Measurements from ENCODE around the gene C11orf52. TPM values are rescaled to one million over a fixed set of nuclear protein-coding genes. Genes with fewer than 3 reads are reported as not detected.

The C11orf52 gene
- total RNA-seq, 2 donors from 2014 or later: 0.99 to 4.7 TPM

- H3K4me3 ChIP-seq: no peak overlapping the region
- DNase-seq (ENCODE audit: low spot score) (no peak), ATAC-seq (ENCODE audit: insufficient number of reproducible peaks, low FRiP score, low read depth) (no peak)
- H3K36me3 ChIP-seq: no peaks in the 10 kb centered on the region
- H3K9me3 ChIP-seq: no peaks in the 10 kb centered on the region
- H3K27me3 ChIP-seq (replicated peaks; ENCODE audit: insufficient read depth): no peaks in the 10 kb centered on the region
- H3K27ac ChIP-seq: no peak overlapping the region
- H3K4me1 ChIP-seq (ENCODE audit: control insufficient read depth in 1 of 2, low read depth in 2 of 2): no peaks in the 10 kb centered on the region
- no peak for TF ChIP-seq CTCF (IDR thresholded peaks at IDR 0.05)
Observed at GRCh38 chr11:111886032-111886431, 32.7 kb upstream of the C11orf52 start.

- Histone ChIP-seq H3K4me1 (ENCODE audit: control insufficient read depth in 1 of 2, low read depth in 2 of 2) (no peaks in the 10 kb centered on the region), H3K4me3 (no peak overlapping the region), H3K9me3 (no peaks in the 10 kb centered on the region), H3K27me3 (replicated peaks; ENCODE audit: insufficient read depth) (no peaks in the 10 kb centered on the region), H3K27ac (no peak overlapping the region), H3K36me3 (no peaks in the 10 kb centered on the region)
- TF ChIP-seq CTCF (IDR thresholded peaks at IDR 0.05): no peak
- no peak for DNase-seq (ENCODE audit: low spot score)
- ATAC-seq (ENCODE audit: insufficient number of reproducible peaks, low FRiP score, low read depth): no peak
Observed at GRCh38 chr11:111886844-111887243, 31.9 kb upstream of the C11orf52 start.

GRCh38 chr11:111905411-111905810, 13.3 kb upstream of the C11orf52 start:
- ATAC-seq (ENCODE audit: insufficient number of reproducible peaks, low FRiP score, low read depth): no peak
- no peaks in the 10 kb centered on the region for H3K9me3 ChIP-seq

GRCh38 chr11:111906680-111907079, 12.0 kb upstream of the C11orf52 start:
- H3K4me1 ChIP-seq (ENCODE audit: control insufficient read depth in 1 of 2, low read depth in 2 of 2): peaks cover 0 to 15% of the 10 kb centered on the region in 2 donors
- no peak for ATAC-seq (ENCODE audit: insufficient number of reproducible peaks, low FRiP score, low read depth)
- DNase-seq (ENCODE audit: low spot score): no peak
- no peak for TF ChIP-seq CTCF (IDR thresholded peaks at IDR 0.05)
- no peaks in the 10 kb centered on the region for H3K9me3 ChIP-seq
- H3K27me3 ChIP-seq (replicated peaks; ENCODE audit: insufficient read depth): no peaks in the 10 kb centered on the region
- no peaks in the 10 kb centered on the region for H3K36me3 ChIP-seq
- H3K4me3 ChIP-seq: no peak overlapping the region
- peak overlapping the region in 1 of 2 donors; percentile 23 for H3K27ac ChIP-seq

More at GRCh38 chr11:111905411-111905810, 13.3 kb upstream of the C11orf52 start:
- Histone ChIP-seq H3K4me3 (no peak overlapping the region), H3K27me3 (replicated peaks; ENCODE audit: insufficient read depth) (no peaks in the 10 kb centered on the region), H3K36me3 (no peaks in the 10 kb centered on the region), H3K4me1 (ENCODE audit: control insufficient read depth in 1 of 2, low read depth in 2 of 2) (peaks cover 0 to 15% of the 10 kb centered on the region in 2 donors), H3K27ac (no peak overlapping the region)
- no peak for TF ChIP-seq CTCF (IDR thresholded peaks at IDR 0.05)
- no peak for DNase-seq (ENCODE audit: low spot score)

GRCh38 chr11:111908639-111909305, 9.9 kb upstream of the C11orf52 start:
- no peak for TF ChIP-seq CTCF (IDR thresholded peaks at IDR 0.05)
- no peaks in the 10 kb centered on the region for H3K9me3 ChIP-seq
- peak overlapping the region; percentile 76 for H3K4me3 ChIP-seq
- ATAC-seq (ENCODE audit: insufficient number of reproducible peaks, low FRiP score, low read depth) (no peak), DNase-seq (ENCODE audit: low spot score) (no peak)
- peak overlapping the region in 1 of 2 donors; percentile 99 for H3K27ac ChIP-seq
- H3K4me1 ChIP-seq (ENCODE audit: control insufficient read depth in 1 of 2, low read depth in 2 of 2): peaks cover 0 to 15% of the 10 kb centered on the region in 2 donors
- no peaks in the 10 kb centered on the region for H3K27me3 ChIP-seq (replicated peaks; ENCODE audit: insufficient read depth)
- no peaks in the 10 kb centered on the region for H3K36me3 ChIP-seq
